NK-92 treated with Interleukin-12 subunit alpha and Interleukin-12 subunit beta, amount 100 ng/mL, for 24 hours (cell line): Measurements from ENCODE around the gene GINS3.

Source experiments
- DNase-seq: peaks from one replicate; lab custom pipeline; 2025; lab: John Stamatoyannopoulos, UW

GINS3 gene

GRCh38 chr16:58425756-58426494 lies 33.7 kb downstream of the GINS3 start:
- DNase-seq = peak; percentile 53

DNA sequence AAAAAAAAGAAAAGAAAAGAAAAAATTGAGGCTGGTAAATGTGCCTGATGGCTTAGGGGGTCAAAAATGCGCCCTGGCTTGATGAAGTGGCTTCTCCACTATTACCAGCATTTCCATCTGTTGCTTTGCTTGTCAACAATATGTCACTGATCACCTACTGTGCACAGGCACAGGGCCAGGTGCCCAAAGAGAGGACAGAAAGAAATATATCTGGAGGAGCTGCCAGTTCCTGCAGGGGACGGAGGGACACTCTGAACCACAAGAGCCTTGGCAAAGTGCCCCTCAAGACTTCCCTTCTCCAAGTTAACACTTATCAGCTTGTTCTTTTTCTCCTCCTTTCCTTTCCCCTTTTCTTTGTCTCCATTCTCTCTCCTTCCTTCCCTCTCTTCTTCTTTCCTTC lies 34.7 kb downstream of the GINS3 start:
- no peak for DNase-seq

DNA sequence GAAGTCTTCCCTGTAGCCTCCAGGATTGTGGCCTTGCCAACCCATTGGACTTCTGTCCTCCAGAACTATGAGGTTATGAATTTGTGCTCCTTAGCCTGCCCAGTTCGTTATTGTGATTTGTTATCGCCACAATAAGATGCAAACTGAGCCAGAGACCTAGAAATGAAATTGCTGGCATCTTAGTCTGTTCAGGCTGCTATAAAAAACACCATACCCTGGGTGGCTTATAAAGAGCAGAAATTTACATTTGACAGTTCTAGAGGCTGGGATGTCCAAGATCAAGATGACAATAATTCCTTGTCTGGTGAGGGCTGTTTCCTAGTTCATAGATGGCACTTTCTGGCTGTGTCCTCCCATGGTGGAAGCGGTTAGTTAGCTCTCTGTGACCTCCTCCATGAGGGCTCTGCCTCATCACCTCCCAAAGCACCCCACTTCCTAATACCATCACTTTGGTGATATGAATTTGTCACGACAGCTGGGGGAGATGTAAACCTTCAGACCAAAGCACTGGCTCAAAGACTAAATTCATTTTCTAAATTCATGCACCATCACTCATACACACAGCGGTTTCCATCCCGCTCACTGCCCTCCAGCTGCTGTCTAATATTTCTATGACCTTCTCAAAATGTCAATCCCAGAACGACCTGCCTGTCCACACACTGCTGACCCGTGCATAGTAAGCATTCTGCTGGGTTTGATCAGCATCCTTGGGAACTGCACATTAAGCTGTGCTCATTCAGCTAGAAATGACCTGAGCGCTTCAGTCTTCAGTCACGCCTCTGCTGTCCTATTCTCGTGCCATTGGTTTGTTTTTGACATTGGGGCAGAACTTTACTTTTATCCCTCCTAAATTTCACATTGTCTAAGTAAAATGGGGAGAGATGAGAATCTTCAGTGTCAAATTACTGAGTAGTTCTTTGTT lies 36.6 kb downstream of the GINS3 start:
- no peak for DNase-seq

DNA sequence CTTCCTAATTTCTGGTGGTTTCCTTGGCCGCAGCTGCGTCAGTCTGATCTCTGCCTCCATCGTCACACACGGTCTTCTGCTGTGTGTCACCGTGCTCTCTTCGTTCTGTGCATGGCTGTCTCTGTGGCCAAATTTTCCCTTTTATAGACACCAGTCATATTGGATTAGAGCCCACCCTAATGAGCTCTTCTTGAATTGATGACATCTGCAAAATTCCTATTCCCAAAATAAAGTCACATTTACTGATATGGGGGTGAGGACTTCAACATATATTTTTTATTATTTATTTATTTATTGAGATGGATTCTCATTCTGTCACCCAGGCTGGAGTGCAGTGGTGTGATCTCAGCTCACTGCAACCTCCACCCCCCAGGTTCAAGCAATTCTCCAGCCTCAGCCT lies 38.4 kb downstream of the GINS3 start:
- DNase-seq = no peak

GRCh38 chr16:58433569-58433951 lies 41.3 kb downstream of the GINS3 start:
- DNase-seq = no peak

DNA sequence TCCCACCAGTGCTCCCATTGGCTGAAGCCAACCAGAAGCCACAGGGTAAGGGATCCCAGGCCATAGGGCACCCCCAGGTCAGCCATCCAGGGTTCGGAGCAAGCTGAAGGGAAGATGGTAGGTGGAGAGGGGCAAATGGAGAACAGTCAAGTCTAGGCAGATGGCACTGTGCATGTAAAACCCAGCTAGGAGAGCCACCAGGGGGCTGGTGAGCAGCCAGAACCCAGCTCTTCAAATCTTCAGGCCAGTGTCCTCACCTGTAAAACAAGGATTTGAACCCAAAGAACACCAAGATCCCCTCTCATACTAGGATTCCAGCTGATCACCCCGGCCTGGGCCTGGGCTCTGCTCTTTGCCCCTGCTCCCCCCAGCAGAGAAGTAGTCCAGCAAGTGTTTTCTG lies 43.5 kb downstream of the GINS3 start:
- DNase-seq = no peak

DNA sequence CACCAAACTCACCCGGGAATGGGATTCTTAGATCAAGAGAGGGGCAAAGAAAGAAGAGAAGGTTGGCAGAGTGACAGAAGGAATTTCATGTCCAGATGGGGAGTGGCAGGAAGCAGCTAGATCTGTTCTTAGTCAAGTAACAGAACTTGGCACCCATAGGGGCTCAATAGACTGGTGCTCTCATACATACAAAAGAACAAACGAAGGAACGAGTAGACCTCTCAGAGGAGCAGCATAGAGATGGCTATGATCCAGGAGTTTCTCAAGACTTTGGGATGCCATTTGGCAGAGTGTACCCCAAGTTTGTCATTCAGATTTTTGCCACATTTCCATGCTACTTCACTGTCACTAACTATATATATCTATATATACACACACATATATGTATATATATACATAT lies 47.9 kb downstream of the GINS3 start:
- no peak for DNase-seq

DNA sequence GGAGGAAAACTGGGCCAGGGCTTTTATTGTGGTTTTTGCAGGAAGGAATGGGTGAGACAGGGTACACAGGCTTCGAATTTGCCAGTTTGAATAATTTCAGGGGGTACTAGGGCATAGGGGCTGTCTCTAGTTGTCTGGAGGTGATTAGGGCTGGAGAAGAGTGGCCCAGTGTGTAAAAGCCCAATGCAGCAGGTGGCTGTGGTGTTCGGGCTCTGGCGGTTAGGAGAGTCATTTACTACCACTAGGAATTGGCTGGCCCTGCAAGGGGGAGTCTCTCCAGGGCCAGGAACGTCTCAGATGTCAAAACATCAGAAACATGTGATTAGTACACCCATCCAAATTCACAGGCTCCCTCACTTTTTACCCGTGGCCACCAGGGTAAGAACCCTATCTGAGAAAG lies 50.3 kb downstream of the GINS3 start:
- no peak for DNase-seq

GRCh38 chr16:58443783-58444182 lies 51.5 kb downstream of the GINS3 start:
- no peak for DNase-seq

DNA sequence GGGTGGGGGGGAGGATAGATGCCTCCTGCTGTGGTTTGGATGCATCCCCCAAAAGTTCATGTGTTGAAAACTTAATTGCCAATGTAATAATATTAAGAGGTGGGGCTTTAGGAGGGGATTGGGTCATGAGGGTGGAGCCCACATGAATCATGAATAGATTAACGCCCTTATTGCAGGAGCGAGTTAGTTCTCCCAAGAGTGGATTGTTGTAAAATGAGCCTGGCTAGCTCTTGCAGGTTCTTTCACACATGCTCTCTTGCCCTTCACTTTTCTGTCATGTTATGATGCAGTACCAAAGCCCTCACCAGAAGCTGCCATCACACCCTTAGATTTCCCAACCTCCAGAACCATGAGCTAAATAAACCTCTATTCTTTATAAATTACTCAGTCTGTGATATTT lies 52.0 kb downstream of the GINS3 start:
- no peak for DNase-seq

DNA sequence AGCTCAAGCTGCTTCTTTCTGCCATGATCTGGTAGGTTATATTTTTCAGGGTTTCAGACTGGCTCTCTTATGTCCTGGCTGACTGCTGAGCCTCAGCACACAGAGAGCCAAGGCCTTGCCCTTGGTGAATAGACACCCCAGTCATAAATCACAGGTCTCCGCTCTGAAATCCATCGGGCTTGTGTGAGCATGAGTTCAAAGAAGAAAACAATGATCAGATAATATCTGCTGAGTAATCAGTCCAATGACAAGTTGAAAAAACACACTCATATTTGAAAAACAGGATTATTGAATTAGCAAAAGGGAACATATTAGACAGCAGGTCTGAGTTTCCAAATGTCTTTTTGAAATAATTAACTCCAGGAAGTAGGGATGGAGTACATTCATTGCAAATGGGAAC lies 56.6 kb downstream of the GINS3 start:
- no peak for DNase-seq

GRCh38 chr16:58449306-58449705 lies 57.0 kb downstream of the GINS3 start:
- no peak for DNase-seq

- DNase-seq = peak; percentile 35
Measured at GRCh38 chr16:58449768-58450167, 57.5 kb downstream of the GINS3 start.

DNA sequence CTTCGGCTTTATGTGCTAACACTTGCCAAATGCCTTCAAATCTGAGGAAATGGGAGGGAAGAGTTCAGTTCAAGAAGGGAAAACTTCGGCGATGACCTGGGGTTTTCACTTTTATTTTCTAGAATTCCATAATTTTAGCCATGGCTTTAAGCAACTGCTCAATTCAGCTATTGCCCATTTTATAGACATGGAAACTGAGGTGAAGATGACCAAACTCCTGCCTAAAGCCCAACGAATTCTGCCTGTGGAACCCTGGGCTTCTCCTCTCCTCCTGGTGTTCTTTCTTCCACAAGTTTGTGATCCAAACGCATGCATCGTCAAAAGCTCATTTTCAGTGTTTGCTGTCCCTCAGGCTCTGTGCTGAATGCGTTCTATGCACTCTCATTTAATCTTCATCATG lies 58.3 kb downstream of the GINS3 start:
- no peak for DNase-seq

DNA sequence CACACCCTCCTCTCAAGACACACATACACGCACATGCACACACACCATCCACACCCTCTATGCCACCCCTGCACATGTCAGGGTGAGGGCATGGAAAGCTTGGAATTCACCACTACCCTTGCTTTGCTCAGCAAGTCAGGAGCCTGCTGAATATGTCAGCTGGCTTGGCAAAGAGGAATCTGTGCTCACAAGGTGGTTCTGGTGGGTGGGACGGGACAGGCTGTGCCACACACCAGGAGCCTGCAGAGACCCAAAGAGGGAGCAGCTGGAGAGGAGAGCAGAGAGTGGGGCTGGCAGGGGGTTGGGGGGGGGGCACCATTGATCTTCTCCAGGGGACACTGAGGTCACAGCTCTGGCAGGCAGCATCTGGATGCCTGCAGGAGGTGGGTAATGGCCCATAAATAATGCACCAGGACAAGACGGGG lies 59.0 kb downstream of the GINS3 start:
- DNase-seq = no peak

DNA sequence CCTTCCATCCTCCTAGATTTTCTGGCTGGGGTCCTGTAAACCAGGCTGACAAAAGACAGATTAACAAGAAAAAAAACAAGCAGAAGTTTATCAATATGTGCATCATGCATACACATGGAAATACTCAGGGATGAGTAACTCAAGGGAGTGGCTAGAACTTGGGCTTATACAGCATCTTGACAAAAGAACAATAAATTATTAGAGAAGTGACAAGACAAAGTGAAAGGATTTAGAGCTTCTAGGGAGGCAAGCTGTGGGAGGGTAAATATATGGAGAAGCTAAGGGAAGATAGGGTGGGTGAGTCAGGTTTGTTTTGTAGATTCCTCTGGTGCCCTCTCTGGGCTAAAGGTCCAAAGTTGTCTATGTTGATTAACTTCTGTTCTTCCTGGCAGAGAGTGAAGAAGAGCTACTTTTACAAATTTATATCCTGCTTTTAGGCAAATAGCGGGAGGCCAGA lies 59.7 kb downstream of the GINS3 start:
- no peak for DNase-seq

DNA sequence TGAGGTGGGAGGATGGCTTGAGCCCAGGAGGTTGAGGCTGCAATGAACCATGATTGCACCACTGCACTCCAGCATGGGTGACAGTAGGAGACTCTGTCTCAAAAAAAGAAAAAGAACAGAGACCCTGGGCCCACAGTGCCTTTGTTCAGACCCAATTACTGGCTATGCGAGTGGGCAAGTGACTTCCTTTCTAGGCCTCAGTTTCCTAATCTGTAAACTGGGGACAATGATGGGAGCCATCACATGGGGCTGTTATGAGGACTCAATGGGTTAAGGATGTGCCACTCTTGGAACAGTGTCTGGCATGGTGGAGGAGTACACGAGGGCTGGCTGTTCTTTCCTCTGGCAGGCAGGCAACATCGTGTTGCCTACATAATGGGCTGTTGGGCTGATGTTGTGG lies 60.4 kb downstream of the GINS3 start:
- no peak for DNase-seq

DNA sequence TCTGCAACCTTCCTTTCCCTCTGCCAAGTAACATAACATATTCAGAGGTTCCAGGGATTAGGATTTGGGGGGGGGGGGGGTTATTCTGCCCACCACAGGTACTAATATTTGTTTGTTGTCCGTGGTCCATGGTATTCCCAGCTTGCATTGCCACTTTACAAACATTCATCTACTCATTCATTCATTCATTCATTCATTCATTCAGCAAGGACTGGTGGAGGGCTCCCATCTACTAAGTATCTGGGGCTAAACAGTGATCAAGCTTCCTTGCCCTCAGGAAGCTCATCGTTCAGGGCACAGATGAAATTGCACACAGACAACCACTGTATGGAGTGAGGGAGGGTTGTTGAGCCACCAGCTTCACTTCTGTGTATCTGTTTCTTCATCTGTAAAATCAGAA lies 61.9 kb downstream of the GINS3 start:
- no peak for DNase-seq

DNA sequence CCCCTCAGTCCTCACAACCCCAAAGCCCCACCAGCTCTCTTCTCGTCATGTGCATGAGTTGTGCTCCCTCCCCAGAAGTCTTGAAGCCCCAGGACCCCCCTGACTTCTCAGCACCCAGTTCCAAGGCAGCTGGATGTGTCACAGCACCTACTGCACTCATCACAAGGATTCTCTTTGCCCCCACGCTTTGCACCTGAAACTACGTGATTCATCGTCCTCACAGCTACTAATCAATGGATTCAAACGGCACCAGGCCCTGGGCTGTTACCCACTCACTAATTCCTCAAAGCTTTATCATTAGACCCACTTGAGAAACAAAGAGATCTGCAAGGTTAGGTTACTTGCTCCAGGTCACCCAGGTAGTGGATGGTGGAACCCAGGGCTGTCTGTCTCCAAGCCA lies 62.6 kb downstream of the GINS3 start:
- no peak for DNase-seq
